Activated B cell treated with CpG ODN at 0.5 μM for 24 hours (primary cell): ENCODE data around the gene PITPNB. TPM values are rescaled to one million over a fixed set of nuclear protein-coding genes. Genes with fewer than 3 reads are reported as not detected.

ENCODE experiments used
- ATAC-seq: fragments of 200-7000 bp; cut with Tn5 transposase; one replicate; pipeline ENCODE4 v1.10.0; 2021; ENCODE audit warnings: low read depth, mild to moderate bottlenecking, moderate library complexity
- CTCF ChIA-PET: fragments of 350-600 bp; sonication (Branson Sonifier 250); formaldehyde crosslinking; loops from one replicate; lab custom pipeline; 2021; ENCODE audit warnings: antibody characterized with exemption; lab: Charles Lee
- POLR2A ChIA-PET: fragments of 350-600 bp; sonication (Branson Sonifier 250); formaldehyde crosslinking; loops from one replicate; lab custom pipeline; 2021; ENCODE audit warnings: antibody characterized with exemption; lab: Charles Lee
- DNase-seq: peaks from one replicate; pipeline ENCODE4 v3.0.0; 2022
- H3K27ac Mint-ChIP-seq: one replicate; pipeline ENCODE4 v1.8.0; 2020; ENCODE audit warnings: mixed read lengths
- H3K27me3 Mint-ChIP-seq: one replicate; pipeline ENCODE4 v1.8.0; 2021; ENCODE audit warnings: mixed read lengths
- H3K36me3 Mint-ChIP-seq: one replicate; pipeline ENCODE4 v1.8.0; 2021; ENCODE audit warnings: low read depth, mixed read lengths
- H3K4me1 Mint-ChIP-seq: one replicate; pipeline ENCODE4 v1.8.0; 2021; ENCODE audit warnings: mixed read lengths
- H3K4me3 Mint-ChIP-seq: one replicate; pipeline ENCODE4 v1.8.0; 2020; ENCODE audit warnings: mild to moderate bottlenecking, mixed read lengths
- H3K9me3 Mint-ChIP-seq: one replicate; pipeline ENCODE4 v1.8.0; 2020; ENCODE audit warnings: mixed read lengths
- intact Hi-C: fragments of 100-400 bp; cut with micrococcal nuclease; formaldehyde crosslinking; loops from one replicate; pipeline ENCODE4 v1.15.1; 2024
- total RNA-seq: library from RNA; stranded (reverse); gene quantifications from 2 replicates; pipeline ENCODE4 v1.2.3, GENCODE V29; 2022
- TF ChIP-seq, protein P1 (sequence below): fragments of 200-600 bp; IDR thresholded peaks from one replicate; pipeline ENCODE4 v1.8.0; 2022; ENCODE audit warnings: antibody characterized with exemption, mild to moderate bottlenecking

Gene PITPNB
- total RNA-seq, result 77.1 and 82.5 TPM in 2 replicates

DNA sequence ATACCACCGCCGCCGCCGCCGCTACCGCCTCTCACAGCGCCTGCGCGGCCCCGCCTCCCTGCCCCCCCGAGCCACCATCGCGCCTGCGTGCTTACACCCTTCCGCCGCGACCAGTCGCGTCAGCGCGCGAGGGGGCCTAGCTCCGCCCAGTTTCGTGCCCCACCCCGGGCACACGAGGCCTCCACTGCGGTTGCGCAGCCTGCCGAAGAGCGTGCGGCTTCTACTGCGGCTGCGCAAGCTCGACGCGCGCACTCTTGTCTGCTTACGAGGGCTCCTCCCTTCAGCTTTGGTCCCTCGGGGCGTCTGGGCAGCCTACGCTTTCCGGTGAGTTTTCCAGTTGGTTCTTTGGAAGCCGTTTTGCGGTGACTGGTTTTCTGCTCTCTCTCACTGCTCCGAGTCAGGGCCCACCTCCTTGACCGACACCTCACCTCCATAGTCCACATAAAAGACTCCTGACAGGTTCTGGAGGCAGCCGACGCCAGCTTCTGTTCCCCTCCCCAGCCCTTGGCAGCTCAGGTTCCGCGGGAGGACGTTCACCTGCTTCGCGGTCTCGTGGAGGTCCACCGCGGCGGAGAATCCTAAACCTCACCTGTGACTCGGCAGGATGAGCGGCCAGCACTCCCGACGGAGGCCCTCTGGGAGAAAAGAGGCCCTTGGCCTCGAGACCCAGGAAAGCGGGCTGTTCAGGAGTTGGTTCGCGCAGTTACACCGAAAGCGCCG is at the start of gene PITPNB:
PITPNB (minus strand) TSS at position 35 of the 720 bp plus-strand sequence. CDS start 65 bp downstream, outside the sequence.
- H3K4me1 Mint-ChIP-seq, result peaks cover 56% of the 10 kb centered on the region
- TF ChIP-seq, protein P1, sequence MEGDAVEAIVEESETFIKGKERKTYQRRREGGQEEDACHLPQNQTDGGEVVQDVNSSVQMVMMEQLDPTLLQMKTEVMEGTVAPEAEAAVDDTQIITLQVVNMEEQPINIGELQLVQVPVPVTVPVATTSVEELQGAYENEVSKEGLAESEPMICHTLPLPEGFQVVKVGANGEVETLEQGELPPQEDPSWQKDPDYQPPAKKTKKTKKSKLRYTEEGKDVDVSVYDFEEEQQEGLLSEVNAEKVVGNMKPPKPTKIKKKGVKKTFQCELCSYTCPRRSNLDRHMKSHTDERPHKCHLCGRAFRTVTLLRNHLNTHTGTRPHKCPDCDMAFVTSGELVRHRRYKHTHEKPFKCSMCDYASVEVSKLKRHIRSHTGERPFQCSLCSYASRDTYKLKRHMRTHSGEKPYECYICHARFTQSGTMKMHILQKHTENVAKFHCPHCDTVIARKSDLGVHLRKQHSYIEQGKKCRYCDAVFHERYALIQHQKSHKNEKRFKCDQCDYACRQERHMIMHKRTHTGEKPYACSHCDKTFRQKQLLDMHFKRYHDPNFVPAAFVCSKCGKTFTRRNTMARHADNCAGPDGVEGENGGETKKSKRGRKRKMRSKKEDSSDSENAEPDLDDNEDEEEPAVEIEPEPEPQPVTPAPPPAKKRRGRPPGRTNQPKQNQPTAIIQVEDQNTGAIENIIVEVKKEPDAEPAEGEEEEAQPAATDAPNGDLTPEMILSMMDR, result no peak
- DNase-seq, result peak; percentile 99
- ChIA-PET CTCF (interaction anchor here (1.0 to 1.6 kb wide), 2 partner anchors 31 to 32 kb away, joined by 4 to 5 read pairs; no protein-coding TSS in a partner anchor), POLR2A (interaction anchor here (0.6 to 1.9 kb wide), 18 partner anchors 9 to 1847 kb away, joined by 3 to 8 read pairs (median 3); partner anchors contain the start of genes HPS4, SRRD, TPST2 and UQCR10)
- H3K4me3 Mint-ChIP-seq, result peak within 1 kb of the TSS; percentile 99
- H3K9me3 Mint-ChIP-seq, result no peaks in the 10 kb centered on the region
- ATAC-seq, result peak; percentile 83
- no peaks in the 10 kb centered on the region for H3K27me3 Mint-ChIP-seq
- intact Hi-C loops, result loop anchor here (1.0 to 10.0 kb wide), 8 partner anchors 37 to 1491 kb away; partner anchors contain the start of genes ASPHD2, EWSR1, HSCB and RHBDD3
- peaks cover 38% of the 10 kb centered on the region for H3K36me3 Mint-ChIP-seq
- H3K27ac Mint-ChIP-seq, result peak within 1 kb of the TSS; percentile 99

DNA sequence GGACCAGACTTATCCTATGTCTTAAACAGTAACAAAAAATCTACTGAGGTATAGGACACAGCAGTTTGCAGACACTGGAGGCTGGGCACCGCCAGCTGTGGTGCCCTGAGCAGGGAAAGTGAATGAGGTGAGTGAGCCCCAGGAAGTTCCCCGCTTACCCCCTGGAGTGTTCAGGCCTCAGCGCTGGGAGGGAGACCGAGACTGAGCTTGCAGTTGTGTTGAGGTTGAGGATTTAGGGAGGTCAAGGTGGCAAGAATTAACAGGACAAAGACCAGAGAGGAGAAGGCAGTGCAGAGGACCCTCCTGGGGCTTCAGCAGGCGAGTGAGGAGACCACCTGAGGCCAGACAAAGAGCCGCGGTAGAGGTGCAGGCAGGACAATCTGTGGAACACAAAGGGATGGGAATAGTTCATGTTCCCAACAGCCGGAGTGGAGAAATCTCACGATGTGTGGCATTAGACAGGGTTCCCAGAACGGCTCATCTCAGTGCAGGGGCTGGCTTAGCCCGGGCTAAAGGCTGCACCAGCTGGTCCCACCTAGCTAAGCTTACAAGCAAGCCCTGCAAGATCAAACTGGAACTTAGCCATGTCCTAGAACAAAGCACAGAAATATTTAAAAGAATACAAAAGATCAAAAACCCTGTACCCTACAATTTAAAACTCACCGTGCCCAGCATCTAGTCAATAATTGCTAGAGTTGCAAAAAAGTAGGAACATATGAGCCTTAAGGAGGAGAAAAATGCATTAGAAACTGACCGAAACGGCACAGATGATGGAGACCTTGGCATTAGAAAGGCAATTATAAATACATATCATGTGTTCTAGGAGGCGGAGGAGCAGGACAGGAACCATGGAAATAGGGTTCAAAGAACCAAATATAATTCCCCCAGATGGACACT is 47.4 kb upstream of the PITPNB start:
- DNase-seq, result no peak
- Mint-ChIP-seq H3K36me3 (peaks cover 13% of the 10 kb centered on the region), H3K9me3 (peaks cover 4% of the 10 kb centered on the region), H3K27me3 (no peaks in the 10 kb centered on the region), H3K4me3 (no peak overlapping the region), H3K27ac (no peak overlapping the region), H3K4me1 (no peaks in the 10 kb centered on the region)
- intact Hi-C loops, result no loop called here
- no peak for ATAC-seq
- TF ChIP-seq, protein P1, result no peak
- CTCF ChIA-PET, result no interaction called here
- POLR2A ChIA-PET, result no interaction called here

DNA sequence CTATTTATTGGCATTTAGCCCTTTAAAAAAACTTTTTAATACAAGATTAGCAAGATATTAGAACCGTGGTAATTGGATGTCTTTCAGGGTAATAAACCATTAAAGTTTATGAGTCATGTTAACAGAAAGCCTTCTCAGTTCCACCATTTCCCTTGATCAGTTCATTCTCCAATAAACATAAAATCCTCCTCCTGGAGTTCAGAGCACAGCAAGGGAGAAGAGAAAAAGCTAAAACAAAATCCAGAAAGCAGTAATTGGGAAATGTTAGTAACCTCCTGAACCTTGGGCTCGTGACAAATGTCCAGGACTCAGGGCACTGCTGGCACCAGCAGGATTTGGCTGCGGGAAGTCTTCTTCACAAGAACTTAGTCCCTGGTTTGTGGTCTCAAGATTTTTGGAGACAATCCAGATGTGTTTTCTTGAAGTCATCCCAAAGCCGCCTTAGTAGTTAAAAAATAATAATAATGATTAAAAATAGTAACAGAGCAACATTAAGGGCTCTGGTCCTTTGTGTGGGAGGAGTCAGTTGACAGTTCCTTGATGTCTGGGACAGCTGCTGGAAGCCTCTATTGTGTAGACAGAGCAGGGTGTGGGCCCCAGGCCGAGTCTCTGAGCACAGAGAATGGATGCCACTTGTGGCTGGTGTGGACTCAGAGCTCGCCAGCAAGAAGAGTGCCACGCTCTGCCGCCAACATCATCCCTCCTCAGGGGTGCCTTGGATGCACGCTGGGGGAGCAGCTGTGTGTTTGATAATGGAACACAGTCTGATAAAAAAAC is 43.4 kb upstream of the PITPNB start:
- TF ChIP-seq, protein P1, result no peak
- Mint-ChIP-seq H3K27me3 (no peaks in the 10 kb centered on the region), H3K9me3 (no peaks in the 10 kb centered on the region), H3K4me1 (no peaks in the 10 kb centered on the region), H3K27ac (no peak overlapping the region), H3K4me3 (no peak overlapping the region), H3K36me3 (no peaks in the 10 kb centered on the region)
- ChIA-PET POLR2A (no interaction called here), CTCF (no interaction called here)
- DNase-seq (no peak), ATAC-seq (no peak)
- intact Hi-C loops, result no loop called here

DNA sequence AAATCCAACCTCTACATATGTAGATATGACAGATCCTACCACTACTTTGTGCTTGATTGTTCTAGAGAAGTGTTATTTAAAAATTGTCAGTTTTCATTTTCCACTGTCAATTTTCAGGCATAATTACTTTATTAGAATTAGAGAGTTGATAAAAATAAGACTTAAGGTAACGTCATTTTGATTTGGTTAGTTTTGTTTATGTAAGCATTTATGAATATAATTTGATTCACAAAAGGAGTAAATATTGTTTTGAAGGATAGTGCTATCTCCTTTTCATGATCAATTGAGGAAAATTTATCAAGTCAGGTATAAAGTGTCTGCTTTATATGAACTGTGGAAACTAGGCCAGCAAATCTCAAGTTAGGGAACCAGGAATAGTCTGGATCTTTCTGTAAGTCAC is 42.6 kb upstream of the PITPNB start:
- ChIA-PET CTCF (no interaction called here), POLR2A (no interaction called here)
- DNase-seq, result no peak
- H3K27ac Mint-ChIP-seq, result no peak overlapping the region
- no peaks in the 10 kb centered on the region for H3K27me3 Mint-ChIP-seq
- peaks cover 1% of the 10 kb centered on the region for H3K36me3 Mint-ChIP-seq
- H3K4me3 Mint-ChIP-seq, result no peak overlapping the region
- intact Hi-C loops, result no loop called here
- no peak for ATAC-seq
- TF ChIP-seq, protein P1, result no peak
- no peaks in the 10 kb centered on the region for H3K9me3 Mint-ChIP-seq
- H3K4me1 Mint-ChIP-seq, result no peaks in the 10 kb centered on the region
